SK-N-MC (cell line): ENCODE data around the gene SEPTIN6.

ENCODE experiments used
- EZH2 ChIP-seq: fragments of 200-600 bp; sonication (generic); IDR thresholded peaks from one replicate; pipeline ENCODE4 v1.6.1; 2017; ENCODE audit warnings: antibody characterized with exemption
- FOXP2 ChIP-seq: optimal IDR thresholded peaks from 2 replicates; pipeline ENCODE3; 2011; ENCODE audit warnings: mild to moderate bottlenecking, moderate library complexity; ENCODE audit not compliant: insufficient read depth; ENCODE audit errors: extremely low read length, control extremely low read depth
- POLR2AphosphoS5 ChIP-seq: IDR thresholded peaks from 2 replicates; pipeline ENCODE4 v1.6.1; 2012; ENCODE audit warnings: mild to moderate bottlenecking, low read depth, low read length, borderline replicate concordance

DNA sequence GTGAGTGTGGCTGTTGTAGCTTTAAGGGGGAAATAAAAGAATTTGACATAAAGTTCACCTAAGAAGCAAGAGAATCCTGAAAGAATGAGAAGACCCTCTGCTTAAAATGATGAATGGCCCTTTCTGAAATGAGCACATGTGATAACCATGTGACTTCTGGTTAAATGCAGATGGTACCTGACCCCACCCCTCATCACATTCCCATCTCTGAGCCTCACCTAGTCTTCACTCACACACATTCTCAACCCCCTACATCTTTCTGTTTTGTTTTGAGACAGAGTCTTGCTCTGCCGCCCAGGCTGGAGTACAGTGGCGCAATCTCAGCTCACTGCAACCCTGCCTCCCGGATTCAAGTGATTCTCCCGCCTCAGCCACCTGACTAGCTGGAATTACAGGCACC, 31.5 kb downstream of the SEPTIN6 start:
- no peak for TF ChIP-seq EZH2
- no peak for TF ChIP-seq POLR2AphosphoS5
- no peak for TF ChIP-seq FOXP2
